ENCODE measurements around the gene RTL1.

GRCh38 chr14:100914597-100915021 is 11.1 kb upstream of the RTL1 start:
- no peak for TF ChIP-seq EP300 (IDR thresholded peaks at IDR 0.05; ENCODE audit: low read depth)
- TF ChIP-seq, protein P1, sequence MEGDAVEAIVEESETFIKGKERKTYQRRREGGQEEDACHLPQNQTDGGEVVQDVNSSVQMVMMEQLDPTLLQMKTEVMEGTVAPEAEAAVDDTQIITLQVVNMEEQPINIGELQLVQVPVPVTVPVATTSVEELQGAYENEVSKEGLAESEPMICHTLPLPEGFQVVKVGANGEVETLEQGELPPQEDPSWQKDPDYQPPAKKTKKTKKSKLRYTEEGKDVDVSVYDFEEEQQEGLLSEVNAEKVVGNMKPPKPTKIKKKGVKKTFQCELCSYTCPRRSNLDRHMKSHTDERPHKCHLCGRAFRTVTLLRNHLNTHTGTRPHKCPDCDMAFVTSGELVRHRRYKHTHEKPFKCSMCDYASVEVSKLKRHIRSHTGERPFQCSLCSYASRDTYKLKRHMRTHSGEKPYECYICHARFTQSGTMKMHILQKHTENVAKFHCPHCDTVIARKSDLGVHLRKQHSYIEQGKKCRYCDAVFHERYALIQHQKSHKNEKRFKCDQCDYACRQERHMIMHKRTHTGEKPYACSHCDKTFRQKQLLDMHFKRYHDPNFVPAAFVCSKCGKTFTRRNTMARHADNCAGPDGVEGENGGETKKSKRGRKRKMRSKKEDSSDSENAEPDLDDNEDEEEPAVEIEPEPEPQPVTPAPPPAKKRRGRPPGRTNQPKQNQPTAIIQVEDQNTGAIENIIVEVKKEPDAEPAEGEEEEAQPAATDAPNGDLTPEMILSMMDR (IDR thresholded peaks at IDR 0.05) = no peak
- no peak for TF ChIP-seq POLR2A (IDR thresholded peaks at IDR 0.05)

All from transverse colon (tissue), 3 donors.